ENCODE results near the gene CSH2. TPM values are rescaled to one million over a fixed set of nuclear protein-coding genes. Genes with fewer than 3 reads are reported as not detected.

Gene CSH2
- total and polyA plus RNA-seq, 2 donors (not counting 1 experiment from before 2014, with no cell fraction given) = not detected

DNA sequence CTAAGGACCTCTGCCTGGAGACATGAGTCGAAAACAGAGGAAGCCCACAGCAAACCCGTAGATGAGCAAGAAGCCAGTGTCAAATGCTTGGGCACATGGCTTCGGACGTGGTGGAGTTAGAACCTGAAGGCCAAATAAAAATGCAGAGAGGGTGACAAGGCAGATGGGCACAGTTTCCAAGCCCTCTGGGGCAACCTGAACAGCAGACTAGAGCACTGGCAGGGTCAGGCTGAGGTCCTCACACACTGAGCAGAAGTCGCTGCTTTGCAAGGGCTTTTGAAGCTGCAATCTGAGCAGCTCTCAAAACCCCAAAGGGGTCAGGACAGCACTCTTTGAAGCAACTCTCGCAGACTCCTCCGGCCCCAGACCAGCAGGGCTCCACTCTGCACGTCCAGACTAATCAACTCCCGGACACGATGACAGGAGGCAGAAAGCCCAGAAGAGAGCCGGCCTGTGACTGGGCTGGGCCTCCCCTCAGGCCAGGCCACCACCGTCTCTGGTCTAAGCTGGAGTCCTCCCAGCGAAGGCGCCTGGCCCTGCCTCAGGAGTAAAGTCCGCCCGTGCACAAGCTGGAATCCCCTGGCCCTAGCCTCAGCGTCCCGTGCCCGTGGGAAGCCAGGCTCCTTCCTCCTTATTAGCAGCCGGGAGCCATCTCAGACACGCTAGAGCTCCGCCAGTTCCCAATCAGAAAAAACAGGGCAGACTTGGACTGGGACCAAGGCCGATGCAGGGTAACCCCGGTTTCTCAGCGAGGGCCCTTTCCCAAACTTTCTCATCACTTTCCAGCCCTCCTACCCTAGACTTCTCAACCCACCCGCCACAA lies 31.9 kb downstream of the CSH2 start:
- Histone ChIP-seq H3K4me2 (replicated peaks; ENCODE audit: low read depth, low read length, poor library complexity, severe bottlenecking) (peak overlapping the region; percentile 100), H3K27me3 (replicated peaks in 1 of 4; ENCODE audit: control extremely low read depth in 1 of 4, control insufficient read depth in 3 of 4, insufficient read depth in 4 of 4, low read length in 3 of 4) (no peaks in the 10 kb centered on the region), H3K27ac (ENCODE audit: low read length in 2 of 2) (peak overlapping the region in 1 of 2 donors; percentile 90), H2AFZ (ENCODE audit: insufficient read depth, low read depth, low read length, poor library complexity, severe bottlenecking) (peak overlapping the region; percentile 82), H3K36me3 (replicated peaks in 1 of 2; ENCODE audit: control extremely low read depth in 1 of 2, control insufficient read depth in 1 of 2, extremely low read depth in 1 of 2, insufficient read depth in 2 of 2, low read length in 1 of 2) (peaks cover 0 to 13% of the 10 kb centered on the region in 2 experiments), H4K20me1 (ENCODE audit: control insufficient read depth, insufficient read depth, low read length, poor library complexity, severe bottlenecking) (peaks cover 56% of the 10 kb centered on the region), H3K79me2 (ENCODE audit: control insufficient read depth, insufficient read depth, low read length) (peaks cover 60% of the 10 kb centered on the region), H3K4me3 (ENCODE audit: control extremely low read depth in 1 of 5, extremely low read depth in 1 of 5, insufficient read depth in 1 of 5, low read depth in 2 of 5, low read length in 4 of 5) (peak overlapping the region; percentile 19 to 92 (median 89)), H3K9me3 (ENCODE audit: control extremely low read depth in 1 of 3, control insufficient read depth in 2 of 3, insufficient read depth in 1 of 3, low read length in 2 of 3) (no peaks in the 10 kb centered on the region), H3K9ac (ENCODE audit: low read length) (peak overlapping the region; percentile 93), H3K4me1 (ENCODE audit: control insufficient read depth in 2 of 2, insufficient read depth in 2 of 2, low read length in 2 of 2) (peaks cover 35 to 51% of the 10 kb centered on the region in 2 donors)
- DNase-seq (peak; percentile 37), ATAC-seq (ENCODE audit: low read depth) (no peak)
- Mint-ChIP-seq H3K27me3 (no peaks in the 10 kb centered on the region), H3K4me1 (peaks cover 45% of the 10 kb centered on the region), H3K27ac (peak overlapping the region; percentile 94), H3K9me3 (ENCODE audit: insufficient read depth) (no peaks in the 10 kb centered on the region), H3K4me3 (peak overlapping the region; percentile 94)
- WGBS (ENCODE audit: insufficient coverage) = 3% methylated on average over 26 of the region's 26 CpGs
- no peak for TF ChIP-seq EZH2 (IDR thresholded peaks at IDR 0.05; ENCODE audit: borderline replicate concordance, insufficient read depth, low read depth, low read length, poor library complexity, severe bottlenecking)
- TF ChIP-seq, protein P1, sequence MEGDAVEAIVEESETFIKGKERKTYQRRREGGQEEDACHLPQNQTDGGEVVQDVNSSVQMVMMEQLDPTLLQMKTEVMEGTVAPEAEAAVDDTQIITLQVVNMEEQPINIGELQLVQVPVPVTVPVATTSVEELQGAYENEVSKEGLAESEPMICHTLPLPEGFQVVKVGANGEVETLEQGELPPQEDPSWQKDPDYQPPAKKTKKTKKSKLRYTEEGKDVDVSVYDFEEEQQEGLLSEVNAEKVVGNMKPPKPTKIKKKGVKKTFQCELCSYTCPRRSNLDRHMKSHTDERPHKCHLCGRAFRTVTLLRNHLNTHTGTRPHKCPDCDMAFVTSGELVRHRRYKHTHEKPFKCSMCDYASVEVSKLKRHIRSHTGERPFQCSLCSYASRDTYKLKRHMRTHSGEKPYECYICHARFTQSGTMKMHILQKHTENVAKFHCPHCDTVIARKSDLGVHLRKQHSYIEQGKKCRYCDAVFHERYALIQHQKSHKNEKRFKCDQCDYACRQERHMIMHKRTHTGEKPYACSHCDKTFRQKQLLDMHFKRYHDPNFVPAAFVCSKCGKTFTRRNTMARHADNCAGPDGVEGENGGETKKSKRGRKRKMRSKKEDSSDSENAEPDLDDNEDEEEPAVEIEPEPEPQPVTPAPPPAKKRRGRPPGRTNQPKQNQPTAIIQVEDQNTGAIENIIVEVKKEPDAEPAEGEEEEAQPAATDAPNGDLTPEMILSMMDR (IDR thresholded peaks at IDR 0.05) = no peak
- ChIA-PET POLR2A (interaction anchor here (0.8 to 1.2 kb wide), 5 partner anchors 10 to 147 kb away, joined by 3 to 7 read pairs (median 3); partner anchors contain the start of gene DDX42), CTCF (interaction anchor here (0.6 to 3.0 kb wide), 4 partner anchors 10 to 102 kb away, joined by 3 to 13 read pairs (median 3); no protein-coding TSS in a partner anchor)
- intact Hi-C loops (cut with micrococcal nuclease) = loop anchor here (2.0 kb wide), 1 partner anchor 291 kb away; the partner anchor contains the start of gene DCAF7
